H1 (cell line): Measurements from ENCODE around the gene ALOX12. TPM values are rescaled to one million over a fixed set of nuclear protein-coding genes. Genes with fewer than 3 reads are reported as not detected.

Source experiments
- HDAC2 ChIP-seq, 2 experiments: fragments of 300-600 bp in 1 of 2; sonication (generic) in 1 of 2; IDR thresholded peaks; 2 replicates each; pipeline ENCODE4 v1.6.1; 2011 to 2012; ENCODE audit warnings: low read depth in 2 of 2, low read length in 2 of 2, mild to moderate bottlenecking in 2 of 2, moderate library complexity in 2 of 2, borderline replicate concordance in 1 of 2, inconsistent platforms in 1 of 2
- polyA plus RNA-seq, 7 experiments: library from polyadenylated mRNA; depleted of rRNA in 3 of 7; stranded (reverse) in 5 of 7; unstranded in 2 of 7; fragments of >200 nt in 5 of 7; fragments of 200-250 nt in 2 of 7; gene quantifications; 1 replicate in 5 of 7; 2 replicates in 1 of 7; 4 replicates in 1 of 7; pipeline versions ENCODE4 v1.2.1 to v1.2.3, GENCODE V29; 2011 to 2013; ENCODE audit warnings: missing spikeins in 2 of 7, mixed read lengths in 2 of 7
- total RNA-seq: library from RNA; stranded (reverse); fragmentation: NEBNext Ultra II Directional; extraction: Animal tissue kit (Norgen Biotek cat#: 25700); gene quantifications from 2 replicates; pipeline ENCODE4 v1.2.1, GENCODE V29; 2021
- TF ChIP-seq, protein P1 (sequence below): IDR thresholded peaks from 2 replicates; pipeline ENCODE4 v1.6.1; 2012; ENCODE audit warnings: inconsistent platforms
- TF ChIP-seq, protein P2 (sequence below), 3 experiments: IDR thresholded peaks; 1 replicate in 2 of 3; 2 replicates in 1 of 3; pipeline versions ENCODE4 v1.5.1 to v1.6.1; 2011; ENCODE audit warnings: low read length in 3 of 3, mild to moderate bottlenecking in 3 of 3, inconsistent platforms in 2 of 3, low read depth in 1 of 3, moderate library complexity in 1 of 3; ENCODE audit not compliant: insufficient read depth in 1 of 3; ENCODE audit errors: control extremely low read depth in 1 of 3

Gene ALOX12
- total and polyA plus RNA-seq, 2 of the 8 experiments (the other 6 are each of a cell fraction or from before 2014, with no cell fraction given) = 1.4 to 2.0 TPM

- TF ChIP-seq, protein P1, sequence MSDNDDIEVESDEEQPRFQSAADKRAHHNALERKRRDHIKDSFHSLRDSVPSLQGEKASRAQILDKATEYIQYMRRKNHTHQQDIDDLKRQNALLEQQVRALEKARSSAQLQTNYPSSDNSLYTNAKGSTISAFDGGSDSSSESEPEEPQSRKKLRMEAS = no peak
- TF ChIP-seq, protein P2, sequence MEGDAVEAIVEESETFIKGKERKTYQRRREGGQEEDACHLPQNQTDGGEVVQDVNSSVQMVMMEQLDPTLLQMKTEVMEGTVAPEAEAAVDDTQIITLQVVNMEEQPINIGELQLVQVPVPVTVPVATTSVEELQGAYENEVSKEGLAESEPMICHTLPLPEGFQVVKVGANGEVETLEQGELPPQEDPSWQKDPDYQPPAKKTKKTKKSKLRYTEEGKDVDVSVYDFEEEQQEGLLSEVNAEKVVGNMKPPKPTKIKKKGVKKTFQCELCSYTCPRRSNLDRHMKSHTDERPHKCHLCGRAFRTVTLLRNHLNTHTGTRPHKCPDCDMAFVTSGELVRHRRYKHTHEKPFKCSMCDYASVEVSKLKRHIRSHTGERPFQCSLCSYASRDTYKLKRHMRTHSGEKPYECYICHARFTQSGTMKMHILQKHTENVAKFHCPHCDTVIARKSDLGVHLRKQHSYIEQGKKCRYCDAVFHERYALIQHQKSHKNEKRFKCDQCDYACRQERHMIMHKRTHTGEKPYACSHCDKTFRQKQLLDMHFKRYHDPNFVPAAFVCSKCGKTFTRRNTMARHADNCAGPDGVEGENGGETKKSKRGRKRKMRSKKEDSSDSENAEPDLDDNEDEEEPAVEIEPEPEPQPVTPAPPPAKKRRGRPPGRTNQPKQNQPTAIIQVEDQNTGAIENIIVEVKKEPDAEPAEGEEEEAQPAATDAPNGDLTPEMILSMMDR (IDR thresholded peaks at IDR 0.05; ENCODE audit: control extremely low read depth in 1 of 3, insufficient read depth in 1 of 3, low read depth in 1 of 3, low read length in 3 of 3) = no peak
- no peak for TF ChIP-seq HDAC2 (IDR thresholded peaks at IDR 0.05; ENCODE audit: borderline replicate concordance in 1 of 2, low read depth in 2 of 2, low read length in 2 of 2)
Observed at GRCh38 chr17:7025245-7025644, 29.4 kb downstream of the ALOX12 start (continued).
